Stimulated activated naive CD4-positive, alpha-beta T cell treated with Interleukin-2 at 50 U/mL for 16 hours (primary cell): ENCODE measurements around the gene PSMG4.
A peak's percentile ranks its signal among the peaks of the same experiment; 100 is the strongest.

Experiments used
- DNase-seq: peaks from one replicate; lab custom pipeline; 2025; lab: John Stamatoyannopoulos, UW

The PSMG4 gene, protein sequence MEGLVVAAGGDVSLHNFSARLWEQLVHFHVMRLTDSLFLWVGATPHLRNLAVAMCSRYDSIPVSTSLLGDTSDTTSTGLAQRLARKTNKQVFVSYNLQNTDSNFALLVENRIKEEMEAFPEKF

DNA sequence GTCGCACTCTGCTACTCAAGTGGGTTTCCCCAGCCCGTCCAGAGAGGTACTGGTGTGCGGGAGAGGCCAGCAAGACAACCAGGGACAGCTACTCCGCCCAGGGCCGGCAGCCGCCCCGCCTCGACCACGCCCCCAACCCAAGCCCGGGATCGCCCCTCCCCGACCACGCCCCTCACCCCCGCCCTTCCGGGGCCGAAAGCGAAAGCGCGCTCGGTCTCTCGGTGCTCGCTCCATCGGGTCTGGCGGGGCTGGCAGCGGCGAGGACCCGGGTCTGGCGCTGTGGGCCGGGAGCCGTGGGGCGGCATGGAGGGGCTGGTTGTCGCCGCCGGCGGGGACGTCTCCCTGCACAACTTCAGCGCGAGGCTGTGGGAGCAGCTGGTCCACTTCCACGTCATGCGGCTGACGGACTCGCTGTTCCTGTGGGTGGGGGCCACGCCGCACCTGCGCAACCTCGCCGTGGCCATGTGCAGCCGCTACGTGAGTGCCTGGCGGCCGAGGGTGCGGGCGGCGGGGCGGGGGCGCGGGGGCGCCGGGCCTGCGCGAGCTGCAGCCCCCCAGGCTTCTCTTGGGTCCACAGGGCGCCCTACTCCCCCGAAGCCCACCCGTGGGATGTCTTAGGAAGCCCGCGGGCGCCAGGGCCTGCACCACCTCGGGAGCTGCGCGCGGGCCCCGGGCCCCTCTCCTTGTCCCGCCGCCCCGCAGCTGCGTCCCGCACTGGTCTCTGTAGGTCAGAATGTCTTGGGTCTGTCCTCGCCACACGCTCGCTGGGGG, at the start of gene PSMG4:
TSS of gene PSMG4 (plus strand) at position 228 of the 771 bp plus-strand sequence. CDS start at position 304, 76 bp downstream.
- DNase-seq, result peak; percentile 91

DNA sequence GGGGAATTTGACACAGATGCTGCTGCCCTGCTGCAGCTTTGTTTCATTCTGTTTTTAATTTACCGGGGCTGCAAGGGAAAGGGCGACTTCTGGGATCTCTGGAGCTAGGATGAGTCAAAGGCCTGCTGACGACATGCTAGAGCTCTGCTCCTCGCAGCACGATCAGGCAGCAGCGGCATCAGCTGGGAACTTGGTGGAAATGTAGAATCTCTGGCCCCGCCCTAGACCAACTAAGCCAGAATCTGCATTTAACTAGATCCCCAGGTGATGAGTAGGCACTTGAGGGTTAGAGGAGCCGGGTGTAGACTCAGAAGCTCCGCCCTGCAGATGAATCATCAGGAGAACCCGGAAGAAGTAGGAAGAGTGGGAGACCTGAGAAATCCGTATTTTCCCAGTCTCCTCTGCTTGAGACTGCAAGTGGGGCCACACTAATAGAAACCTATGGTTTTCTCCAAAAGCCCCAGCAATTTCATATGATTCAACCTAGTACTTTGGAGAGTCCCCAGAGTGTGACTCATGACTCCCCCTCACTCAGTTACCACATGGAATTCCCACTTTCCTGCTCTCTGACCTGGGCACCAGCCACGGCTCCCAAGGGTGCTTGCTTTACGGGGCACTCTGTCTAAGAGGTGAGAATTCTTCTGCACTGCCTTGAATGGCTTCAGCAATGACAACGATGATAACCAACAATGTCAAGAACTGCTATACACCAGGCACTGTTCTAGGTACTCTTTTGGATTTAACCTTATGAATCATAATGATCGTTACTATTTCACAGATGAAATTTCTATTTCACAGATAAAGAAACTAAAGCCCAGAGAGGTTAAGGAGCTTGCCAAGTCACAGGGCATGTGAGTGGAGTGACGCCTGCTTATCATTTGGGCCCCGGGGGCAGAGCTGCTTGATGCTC, 49.4 kb upstream of the PSMG4 start:
- peak; percentile 79 for DNase-seq

DNA sequence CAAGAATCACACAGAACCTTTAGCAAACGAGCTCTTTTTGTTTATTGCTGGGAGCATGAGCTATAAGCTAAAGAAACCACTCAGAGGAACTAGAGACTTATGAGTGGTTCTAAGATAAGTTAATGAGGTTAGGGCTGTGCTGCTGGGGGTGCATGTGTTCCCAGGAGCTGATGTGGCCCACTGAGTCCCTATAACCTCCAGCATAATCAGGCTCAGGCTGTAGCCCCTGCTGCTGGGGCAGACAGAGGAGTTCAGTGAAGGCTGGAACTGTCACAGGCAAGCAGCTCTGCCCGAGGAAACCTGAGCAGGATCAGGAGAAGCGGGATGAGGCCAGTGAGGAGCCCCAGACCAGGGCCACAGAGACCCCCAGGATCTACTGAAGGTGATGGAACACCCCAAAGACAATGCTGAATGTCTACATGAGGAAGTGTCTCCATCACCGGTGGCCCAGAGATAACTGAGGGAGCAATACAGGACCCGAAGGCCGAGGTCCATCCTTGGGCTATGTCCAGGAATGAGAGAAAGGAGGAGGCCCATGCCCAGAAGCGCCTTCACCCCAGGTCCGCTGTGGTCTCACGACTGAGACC, 48.6 kb upstream of the PSMG4 start:
- DNase-seq, result no peak

- DNase-seq, result no peak
Measured at GRCh38 chr6:3211681-3212080, 47.1 kb upstream of the PSMG4 start.

DNA sequence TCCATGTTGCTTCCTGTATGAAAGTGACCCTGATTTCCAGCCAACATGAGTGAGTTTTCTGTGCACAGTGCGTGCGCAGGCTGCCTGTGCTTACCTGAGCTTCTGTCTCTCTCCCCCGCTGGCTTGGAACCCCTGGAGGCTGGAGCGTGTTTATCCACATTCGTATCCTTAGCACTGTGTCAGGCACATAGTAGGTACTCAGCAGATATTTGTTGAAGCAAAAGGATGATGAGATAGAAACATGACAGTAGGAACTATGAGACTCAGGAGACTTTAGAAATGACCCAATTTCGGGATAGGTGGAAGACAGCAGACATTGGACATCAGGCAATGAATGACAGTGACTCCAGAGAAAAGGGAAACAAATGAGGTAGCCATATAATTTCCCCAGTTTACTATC, 46.5 kb upstream of the PSMG4 start:
- no peak for DNase-seq

DNA sequence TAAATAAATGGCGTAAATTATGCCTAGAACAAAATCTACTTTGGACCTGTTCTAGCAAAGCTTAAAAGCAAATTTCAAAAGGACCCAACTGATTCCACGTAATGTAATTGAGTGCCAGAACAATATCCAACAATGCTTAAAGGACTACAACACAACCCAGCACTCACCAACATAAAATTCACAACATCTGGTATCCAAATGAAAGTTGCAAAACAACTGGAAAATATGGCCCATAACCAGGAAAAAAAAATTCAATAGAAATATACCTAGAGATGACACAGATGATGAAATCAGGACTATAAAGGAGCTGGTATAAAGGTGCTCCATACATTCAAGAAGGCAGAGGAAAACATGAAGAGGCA, 45.4 kb upstream of the PSMG4 start:
- DNase-seq, result no peak

DNA sequence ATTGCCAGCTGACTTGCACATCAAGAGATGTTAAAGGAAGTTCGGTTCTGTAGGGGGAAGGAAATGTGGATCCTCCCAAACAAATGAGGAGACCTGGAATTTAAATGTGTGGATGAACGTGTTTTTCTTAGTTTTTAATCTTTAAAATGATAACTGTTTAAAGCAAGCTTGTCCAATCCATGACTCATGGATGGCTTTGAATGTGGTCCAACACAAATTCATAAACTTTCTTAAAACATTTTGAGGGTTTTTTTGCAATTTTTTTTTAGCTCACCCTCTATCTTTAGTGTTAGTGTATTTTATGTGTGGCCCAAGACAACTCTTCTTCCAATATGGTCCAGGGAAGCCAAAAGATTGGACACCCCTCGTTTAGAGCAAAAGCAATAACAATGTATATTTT, 43.8 kb upstream of the PSMG4 start:
- DNase-seq, result no peak

DNA sequence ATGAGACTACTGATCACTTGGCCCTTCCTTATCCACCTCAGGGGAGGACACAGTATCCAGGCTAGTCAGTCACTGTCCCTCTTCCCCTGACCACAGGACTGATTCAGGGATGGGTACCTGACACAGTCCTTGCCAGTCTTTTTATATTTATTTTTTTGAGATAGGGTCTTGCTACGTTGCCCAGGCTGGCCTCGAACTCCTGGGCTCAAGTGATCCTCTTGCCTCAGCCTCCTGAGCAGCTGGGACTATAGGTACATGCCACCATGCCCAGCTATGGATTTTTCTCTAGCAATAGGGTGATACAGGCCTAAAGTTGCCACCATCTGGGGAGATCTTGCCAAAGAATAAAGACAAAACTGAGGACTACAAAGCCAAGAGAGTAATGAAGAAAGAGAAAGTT, 41.5 kb upstream of the PSMG4 start:
- DNase-seq, result no peak

DNA sequence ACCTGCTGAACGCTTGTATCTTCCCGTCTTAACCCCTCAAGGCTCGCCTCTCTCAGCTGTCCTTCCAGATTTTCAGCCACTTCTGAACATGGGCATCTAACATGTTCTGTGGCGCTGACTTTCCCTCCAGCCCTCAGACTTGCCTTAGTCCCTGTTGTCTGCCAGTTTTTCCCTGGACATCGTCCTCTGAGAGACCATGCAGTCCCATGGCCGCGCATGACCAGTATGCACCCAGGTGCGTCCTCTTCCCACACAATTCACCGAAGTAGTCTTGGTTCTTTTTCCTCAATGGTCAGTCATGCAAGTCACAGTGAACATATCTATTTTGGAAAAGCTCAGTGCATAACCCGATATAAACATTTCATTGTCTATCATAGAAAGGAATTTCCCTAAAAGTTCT, 40.5 kb upstream of the PSMG4 start:
- no peak for DNase-seq

DNA sequence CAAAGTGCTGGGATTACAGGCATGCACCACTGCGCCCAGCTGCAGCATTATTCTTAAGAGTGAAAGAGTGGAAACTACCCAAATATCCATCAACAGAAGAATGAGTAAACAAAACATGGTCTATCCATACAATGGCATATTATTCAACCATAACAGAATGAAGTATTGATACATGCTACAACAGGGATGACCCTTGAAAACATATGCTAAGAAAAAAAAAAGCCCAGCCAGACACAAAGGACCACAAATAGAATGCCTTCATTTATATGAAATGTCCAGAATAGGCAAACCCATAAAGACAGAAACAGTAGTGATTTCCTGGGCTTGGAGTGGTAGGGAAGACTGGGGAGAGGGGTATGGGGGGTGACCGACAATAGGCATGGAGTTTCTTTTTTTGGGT, 38.4 kb upstream of the PSMG4 start:
- DNase-seq, result no peak

DNA sequence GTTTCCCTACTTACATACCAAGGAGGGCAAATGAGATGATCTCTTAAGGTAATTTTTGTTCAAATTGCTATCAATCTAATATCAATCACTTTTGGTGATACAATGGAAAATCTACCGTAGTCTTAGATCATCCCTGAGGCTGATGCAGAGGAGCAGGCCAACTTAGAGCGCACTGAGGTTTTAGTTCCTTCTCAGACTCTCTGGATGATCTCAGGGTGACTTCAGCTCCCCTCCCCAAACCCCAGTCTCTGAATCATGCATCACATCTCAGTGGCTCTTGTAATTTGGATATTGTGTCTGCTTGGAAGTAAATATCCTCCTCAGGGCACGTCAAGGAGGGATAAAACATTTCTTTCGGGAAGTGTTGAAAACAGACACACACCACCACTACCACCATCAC, 37.2 kb upstream of the PSMG4 start:
- DNase-seq, result no peak

DNA sequence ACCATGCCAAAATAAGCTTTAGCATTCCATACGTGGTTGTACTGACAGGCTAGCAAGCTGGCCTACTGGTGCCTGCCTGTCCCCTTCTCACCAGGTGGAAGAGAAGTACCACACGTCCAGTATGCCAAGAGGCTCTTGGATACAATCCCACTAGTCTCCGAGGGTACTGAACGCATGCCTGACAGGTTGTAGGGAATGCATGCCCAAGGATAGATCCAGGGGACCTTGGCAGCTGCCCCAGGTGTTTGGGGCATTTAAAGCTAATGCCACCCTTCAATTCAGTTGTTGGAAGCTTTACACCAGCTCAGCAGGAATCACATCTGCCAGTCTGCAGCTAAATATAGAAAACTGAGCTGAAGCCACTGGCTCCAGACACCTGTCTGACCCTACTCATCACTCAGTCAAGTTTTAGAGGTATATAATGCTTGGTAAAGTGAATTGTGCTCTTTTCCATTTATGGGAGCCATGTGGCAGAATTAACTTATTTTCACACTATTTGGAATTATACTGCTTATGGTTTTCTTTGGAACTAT, 36.2 kb upstream of the PSMG4 start:
- no peak for DNase-seq

GRCh38 chr6:3226042-3226441, 32.7 kb upstream of the PSMG4 start:
- no peak for DNase-seq

- DNase-seq, result no peak
Measured at GRCh38 chr6:3226481-3227362, 32.0 kb upstream of the PSMG4 start.

GRCh38 chr6:3227363-3228045, 31.2 kb upstream of the PSMG4 start, which contains the start of gene TUBB2B:
Gene TUBB2B (minus strand): TSS chr6:3227653. CDS start chr6:3227543, 110 bp downstream.
- DNase-seq, result no peak

DNA sequence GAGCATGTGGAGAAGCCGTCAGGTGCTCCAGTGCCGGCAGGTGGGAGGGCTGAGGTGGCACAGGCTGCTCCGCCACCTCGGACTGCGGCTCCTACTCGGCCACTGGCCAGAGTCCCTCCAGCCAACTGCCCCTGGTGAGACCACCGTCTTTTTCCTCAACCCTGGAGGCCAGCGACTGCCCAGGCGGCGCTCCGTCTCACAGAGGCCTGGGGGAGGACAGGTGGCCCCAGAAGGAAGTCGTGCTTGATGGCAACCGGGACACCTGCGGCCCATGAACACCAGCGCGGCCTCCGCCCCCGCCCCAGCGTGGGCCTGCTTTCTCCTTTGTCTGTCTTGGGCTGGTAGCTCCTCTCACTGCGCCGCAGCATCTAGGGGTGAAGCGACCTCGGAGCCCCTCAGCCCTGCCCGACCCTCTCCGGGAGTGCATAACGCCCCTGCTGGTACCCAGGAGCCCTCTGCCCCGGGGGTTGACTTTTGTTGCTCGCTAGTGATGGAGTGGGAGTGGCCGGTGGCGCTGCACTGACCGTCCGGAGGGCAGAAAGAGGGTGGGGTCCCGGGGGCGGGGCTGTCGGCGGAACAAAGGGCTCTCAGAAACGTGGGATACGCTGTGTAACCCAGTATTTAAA, 30.6 kb upstream of the PSMG4 start:
- DNase-seq, result no peak

DNA sequence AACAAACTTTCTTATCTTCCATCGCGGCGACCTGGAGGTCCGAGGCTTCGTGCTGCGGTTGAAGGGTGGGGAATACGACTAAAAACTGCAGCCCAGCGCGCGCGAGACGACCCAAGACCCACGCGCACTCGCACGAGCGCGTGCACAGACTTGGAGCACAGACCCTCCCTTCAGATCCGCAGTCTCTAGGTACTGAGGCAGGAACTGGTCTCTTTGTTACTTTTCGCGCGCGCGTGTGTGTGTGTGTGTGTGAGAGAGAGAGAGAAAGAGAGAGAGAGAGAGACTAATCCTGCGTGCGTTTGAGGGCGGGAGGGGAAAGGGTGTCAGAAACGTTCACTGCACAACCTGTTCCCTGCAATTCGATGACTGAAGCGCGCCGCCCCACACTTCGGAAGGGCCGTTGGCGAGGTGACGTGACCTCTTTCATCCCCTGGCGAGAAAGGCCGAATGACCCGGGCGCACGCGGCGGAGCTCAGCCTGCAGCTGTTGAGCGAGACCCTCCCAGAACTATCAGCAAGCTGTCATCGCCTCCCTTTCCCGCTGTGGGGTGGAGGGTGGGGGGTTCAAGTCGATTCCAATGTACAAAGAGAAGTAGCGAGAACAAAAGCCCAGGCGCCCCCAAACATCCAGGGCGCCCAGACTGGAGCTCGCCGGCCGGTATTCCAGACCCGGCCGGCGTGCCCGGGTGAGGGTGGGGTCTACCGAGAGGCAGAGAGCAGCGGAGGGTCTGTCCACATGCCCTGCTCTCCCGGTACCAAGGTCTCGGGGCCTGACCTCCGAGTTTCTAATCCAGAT, 29.8 kb upstream of the PSMG4 start:
- DNase-seq, result peak; percentile 26

DNA sequence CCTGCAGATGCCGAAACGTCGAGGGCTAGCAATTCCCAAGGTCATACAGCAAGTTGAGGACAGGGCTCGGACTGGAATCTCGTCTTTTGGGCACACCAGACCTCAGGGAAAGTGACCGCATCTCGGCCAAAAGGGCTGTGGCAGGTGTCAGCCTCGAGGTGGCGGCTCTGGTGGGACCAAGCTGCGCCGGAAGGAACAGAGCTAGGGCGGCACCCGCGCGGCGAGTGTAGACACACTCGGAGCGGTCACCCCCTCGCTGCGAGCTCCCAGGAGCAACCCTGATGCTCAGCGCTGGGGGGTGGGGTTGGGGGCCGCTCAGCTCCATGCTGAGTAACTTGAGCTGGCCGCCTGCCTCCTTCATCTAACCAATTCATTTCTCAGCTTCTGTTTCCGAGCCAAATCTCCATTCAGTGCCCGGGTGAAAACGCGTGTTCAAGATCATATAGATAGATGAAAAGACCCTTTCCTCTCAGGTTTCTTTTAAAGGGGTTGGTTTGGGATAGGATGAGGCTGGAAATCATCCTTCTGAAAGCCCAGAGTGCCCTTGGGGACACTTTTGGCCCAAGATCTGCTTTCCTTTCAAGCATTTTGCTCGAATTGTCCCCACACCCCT, 29.1 kb upstream of the PSMG4 start:
- DNase-seq, result no peak
